GM10248 (cell line): ENCODE measurements around the gene RGS19.

Experiments
- CTCF ChIA-PET: fragments of 300-600 bp; sonication (Branson Sonifier 250); formaldehyde crosslinking; extraction: SDS; loops from one replicate; lab custom pipeline; 2021; ENCODE audit warnings: antibody characterized with exemption; lab: Yijun Ruan, JAX
- POLR2A ChIA-PET: fragments of 350-650 bp; sonication (Branson Sonifier 250); formaldehyde crosslinking; extraction: SDS; loops from one replicate; lab custom pipeline; 2020; ENCODE audit warnings: antibody characterized with exemption; lab: Yijun Ruan, JAX
- DNase-seq: peaks from one replicate; pipeline ENCODE4 v3.0.0; 2012; ENCODE audit errors: extremely low spot score
- TF ChIP-seq, protein P1 (sequence below): IDR thresholded peaks from 2 replicates; pipeline ENCODE4 v1.5.1; 2012; ENCODE audit warnings: mild to moderate bottlenecking, low read depth; ENCODE audit errors: extremely low read depth, missing control alignments, control extremely low read depth

Gene RGS19

DNA sequence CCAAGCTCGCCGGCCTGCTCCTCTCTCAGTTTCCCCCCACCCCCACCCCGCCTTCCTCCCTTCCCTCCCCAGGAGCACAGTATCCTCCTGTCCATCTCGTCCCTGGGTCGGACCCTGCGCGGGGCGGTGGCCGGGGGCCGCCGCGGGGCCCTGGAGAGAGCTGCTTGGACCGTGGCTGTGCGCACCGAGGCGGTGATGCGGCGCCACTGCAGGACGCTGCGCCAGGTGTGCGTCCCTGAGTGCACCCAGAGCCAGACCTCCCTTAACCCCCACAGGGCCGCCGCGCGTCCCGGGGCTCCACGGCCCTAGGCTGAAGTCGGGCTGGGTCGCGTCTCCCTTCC lies 41.1 kb downstream of the RGS19 start:
- ChIA-PET CTCF (interaction anchor here (0.7 to 7.4 kb wide), 24 partner anchors 9 to 499 kb away, joined by 3 to 116 read pairs (median 8); partner anchors contain the start of genes PRPF6, SAMD10, SOX18 and TCEA2), POLR2A (interaction anchor here (0.5 to 3.0 kb wide), 2 partner anchors 58 to 157 kb away, joined by 3 to 10 read pairs; partner anchors contain the start of genes PRPF6 and SAMD10)
- DNase-seq: no peak
- TF ChIP-seq, protein P1, sequence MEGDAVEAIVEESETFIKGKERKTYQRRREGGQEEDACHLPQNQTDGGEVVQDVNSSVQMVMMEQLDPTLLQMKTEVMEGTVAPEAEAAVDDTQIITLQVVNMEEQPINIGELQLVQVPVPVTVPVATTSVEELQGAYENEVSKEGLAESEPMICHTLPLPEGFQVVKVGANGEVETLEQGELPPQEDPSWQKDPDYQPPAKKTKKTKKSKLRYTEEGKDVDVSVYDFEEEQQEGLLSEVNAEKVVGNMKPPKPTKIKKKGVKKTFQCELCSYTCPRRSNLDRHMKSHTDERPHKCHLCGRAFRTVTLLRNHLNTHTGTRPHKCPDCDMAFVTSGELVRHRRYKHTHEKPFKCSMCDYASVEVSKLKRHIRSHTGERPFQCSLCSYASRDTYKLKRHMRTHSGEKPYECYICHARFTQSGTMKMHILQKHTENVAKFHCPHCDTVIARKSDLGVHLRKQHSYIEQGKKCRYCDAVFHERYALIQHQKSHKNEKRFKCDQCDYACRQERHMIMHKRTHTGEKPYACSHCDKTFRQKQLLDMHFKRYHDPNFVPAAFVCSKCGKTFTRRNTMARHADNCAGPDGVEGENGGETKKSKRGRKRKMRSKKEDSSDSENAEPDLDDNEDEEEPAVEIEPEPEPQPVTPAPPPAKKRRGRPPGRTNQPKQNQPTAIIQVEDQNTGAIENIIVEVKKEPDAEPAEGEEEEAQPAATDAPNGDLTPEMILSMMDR: peak; percentile 6

DNA sequence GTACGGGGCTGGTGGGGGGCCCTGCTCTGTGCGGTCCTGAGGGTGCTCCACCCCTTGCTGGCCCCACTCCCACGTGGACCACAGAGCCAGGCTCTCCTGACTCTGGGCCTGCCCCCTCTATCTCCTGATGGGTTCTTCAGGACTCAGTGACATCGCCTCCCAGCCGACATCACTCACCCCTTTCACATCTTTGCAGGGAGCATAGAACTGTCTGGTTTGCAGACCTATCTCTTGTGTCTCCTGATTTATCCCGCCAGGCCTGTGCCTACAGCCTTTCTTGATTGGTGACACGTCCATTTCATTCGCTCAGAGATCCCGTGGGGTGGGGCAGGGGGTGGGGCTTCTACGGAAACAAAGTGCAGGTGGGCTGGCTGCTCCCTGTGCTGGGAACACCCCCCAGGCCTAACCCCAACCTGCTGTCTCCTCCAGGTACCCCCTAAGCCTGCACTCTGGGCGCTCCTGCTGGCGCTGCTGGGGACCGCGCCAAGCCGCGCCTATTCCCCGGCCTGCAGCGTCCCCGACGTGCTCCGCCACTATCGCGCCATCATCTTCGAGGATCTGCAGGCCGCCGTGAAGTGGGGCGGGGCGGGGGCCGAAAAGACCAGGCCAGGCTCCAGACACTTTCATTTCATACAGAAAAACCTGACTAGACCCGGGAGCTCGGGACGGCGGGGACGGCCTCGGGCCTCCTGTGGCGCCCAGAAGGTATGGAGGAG lies 41.7 kb downstream of the RGS19 start:
- POLR2A ChIA-PET: interaction anchor here (0.5 to 2.5 kb wide), 4 partner anchors 10 to 65 kb away, joined by 3 to 8 read pairs (median 7); partner anchors contain the start of genes PRPF6 and SAMD10
- peak; percentile 63 for DNase-seq
- TF ChIP-seq, protein P1: peak; percentile 11

DNA sequence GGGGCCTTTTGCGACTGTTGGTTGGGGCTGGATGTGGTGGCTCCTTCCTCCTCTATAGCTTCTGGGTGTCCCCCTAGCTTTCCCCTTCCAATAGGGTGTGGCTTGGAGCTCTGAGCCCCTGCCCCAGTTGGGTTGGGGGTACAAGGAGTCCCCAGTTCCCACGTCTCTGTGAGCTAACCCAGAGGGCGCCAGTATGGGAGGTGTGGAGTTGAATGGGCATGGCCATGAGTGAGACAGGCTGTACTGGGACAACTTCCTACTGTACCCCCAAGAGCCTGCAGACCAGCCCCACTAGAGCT lies 42.2 kb downstream of the RGS19 start:
- TF ChIP-seq, protein P1: no peak
- ChIA-PET POLR2A (interaction anchor here (0.5 to 2.5 kb wide), 4 partner anchors 10 to 66 kb away, joined by 3 to 8 read pairs (median 7); partner anchors contain the start of genes PRPF6 and SAMD10), CTCF (interaction anchor here (2.8 to 7.4 kb wide), 7 partner anchors 9 to 63 kb away, joined by 9 to 116 read pairs (median 33); partner anchors contain the start of genes PRPF6, SAMD10 and SOX18)
- no peak for DNase-seq

More for the DNA sequence above, 41.7 kb downstream of the RGS19 start:
- CTCF ChIA-PET: interaction anchor here (0.7 to 7.4 kb wide), 19 partner anchors 10 to 499 kb away, joined by 3 to 116 read pairs (median 12); partner anchors contain the start of genes PRPF6, SAMD10, SOX18 and TCEA2

DNA sequence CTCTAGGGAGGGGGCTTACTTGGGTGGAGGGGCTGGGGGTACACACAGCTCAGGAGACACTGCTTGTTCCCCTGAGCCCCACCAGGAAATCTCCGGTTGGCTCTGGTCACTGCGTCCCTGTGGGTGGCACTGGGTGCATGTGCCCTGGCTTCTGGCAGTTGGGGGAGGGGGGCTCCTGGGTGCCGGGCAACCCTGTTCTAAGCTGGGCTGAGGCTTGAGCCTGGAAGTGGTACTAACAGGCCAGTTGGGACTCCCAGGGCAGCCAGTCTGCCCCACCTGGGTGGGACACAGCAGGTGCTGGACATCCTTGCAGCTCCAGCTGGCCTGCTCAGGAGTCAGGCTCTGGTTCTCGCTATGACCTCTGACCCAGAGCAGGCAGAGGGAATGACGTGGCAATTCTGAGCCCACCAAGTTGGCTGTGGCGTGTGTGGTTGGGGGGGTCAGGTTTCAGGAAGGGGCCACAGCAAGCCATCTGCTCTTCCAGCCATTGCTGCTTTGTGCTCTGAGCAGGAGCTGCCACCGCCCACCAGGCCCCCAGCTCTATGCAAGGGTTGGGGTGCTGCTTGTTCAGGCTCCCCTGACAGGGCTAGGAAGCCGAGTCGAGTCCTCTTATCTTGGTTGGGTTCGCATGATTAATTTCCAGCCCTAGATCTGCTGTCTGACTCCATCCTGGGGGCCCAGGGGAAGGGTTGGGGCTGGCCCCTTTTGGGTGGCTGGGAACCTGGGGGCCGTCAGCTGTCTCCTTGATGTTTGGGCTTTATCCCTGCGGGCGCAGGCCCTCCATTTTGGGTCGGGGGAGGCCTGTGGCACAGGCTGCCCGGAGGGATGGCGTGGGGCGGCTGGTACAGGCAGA lies 42.7 kb downstream of the RGS19 start:
- ChIA-PET CTCF (interaction anchor here (1.1 to 7.4 kb wide), 8 partner anchors 9 to 63 kb away, joined by 3 to 116 read pairs (median 32); partner anchors contain the start of genes PRPF6, SAMD10 and SOX18), POLR2A (interaction anchor here (1.2 to 2.5 kb wide), 4 partner anchors 9 to 56 kb away, joined by 3 to 8 read pairs (median 7); partner anchors contain the start of genes PRPF6 and SAMD10)
- TF ChIP-seq, protein P1: no peak
- no peak for DNase-seq

DNA sequence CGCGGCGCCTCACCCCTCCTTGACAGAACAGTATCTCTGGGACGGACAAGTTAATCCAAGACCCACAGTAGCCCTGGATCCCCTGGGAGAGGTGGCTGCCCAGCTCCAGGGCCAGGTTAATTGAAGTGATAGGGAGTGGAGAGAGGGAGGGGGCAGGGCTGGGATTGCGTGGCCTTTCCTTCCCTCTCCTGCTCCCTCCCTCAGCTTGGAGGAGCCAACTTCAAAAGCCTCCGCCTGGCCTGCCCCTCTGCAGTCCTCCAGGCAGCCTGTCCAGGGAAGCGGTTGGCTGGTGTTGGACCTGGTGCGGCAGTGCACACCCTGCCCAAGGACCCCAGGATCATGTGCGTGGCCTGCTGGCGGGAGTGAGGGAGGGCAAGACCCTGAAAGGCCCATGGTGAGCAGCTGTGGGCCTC lies 43.4 kb downstream of the RGS19 start, which contains the start of gene C20orf204:
Gene C20orf204, plus strand, starts transcription at position 250 of the 413 bp plus-strand sequence. Its CDS starts 142 bp downstream, at position 392.
- ChIA-PET POLR2A (interaction anchor here (1.2 to 2.5 kb wide), 3 partner anchors 8 to 56 kb away, joined by 3 to 8 read pairs (median 8); partner anchors contain the start of genes PRPF6 and SAMD10), CTCF (interaction anchor here (1.1 to 6.4 kb wide), 6 partner anchors 8 to 62 kb away, joined by 3 to 116 read pairs (median 20); partner anchors contain the start of genes PRPF6 and SAMD10)
- no peak for DNase-seq
- TF ChIP-seq, protein P1: no peak
